Epithelial cell of proximal tubule (primary cell): ENCODE results near the gene HERC2. TPM values are rescaled to one million over a fixed set of nuclear protein-coding genes. Genes with fewer than 3 reads are reported as not detected.
"Not testable (repeated sequence)": the region's sequence is repeated elsewhere in the genome, so short reads cannot be mapped to it uniquely, and the experiment has no call there.

ENCODE experiments used
- DNase-seq: peaks from one replicate; pipeline ENCODE4 v3.0.0-alpha.2; 2011; ENCODE audit warnings: low read depth
- H3K4me3 ChIP-seq: 2 replicates; pipeline ENCODE4 v1.5.1; 2011; ENCODE audit warnings: low read depth, mild to moderate bottlenecking, low read length
- CTCF ChIP-seq: conservative IDR thresholded peaks from 2 replicates; pipeline ENCODE4 v1.5.1; 2012; ENCODE audit warnings: low read depth, mild to moderate bottlenecking, low read length
- total RNA-seq: library from RNA; depleted of rRNA; stranded (reverse); fragments of >200 nt; gene quantifications from 2 replicates; pipeline ENCODE4 v1.2.3, GENCODE V29; 2015

Gene HERC2
- total RNA-seq, 1 donor from 2014 or later, result 42.7 TPM

GRCh38 chr15:28153492-28154119, 168.4 kb downstream of the HERC2 start:
- H3K4me3 ChIP-seq, result no peak overlapping the region
- no peak for DNase-seq
- no peak for TF ChIP-seq CTCF

- H3K4me3 ChIP-seq, result not testable (repeated sequence)
These were observed 169.4 kb downstream of the HERC2 start for GRCh38 chr15:28152538-28152923.

GRCh38 chr15:28151864-28152537, 170.0 kb downstream of the HERC2 start:
- H3K4me3 ChIP-seq, DNase-seq: not testable (repeated sequence)

More at GRCh38 chr15:28152538-28152923, 169.4 kb downstream of the HERC2 start:
- DNase-seq, result not testable (repeated sequence)

- H3K4me3 ChIP-seq, result no peak overlapping the region
- no peak for TF ChIP-seq CTCF
- no peak for DNase-seq
These were observed 174.2 kb downstream of the HERC2 start for GRCh38 chr15:28147801-28148200.

GRCh38 chr15:28145419-28145818, 176.6 kb downstream of the HERC2 start:
- not testable (repeated sequence) for H3K4me3 ChIP-seq, DNase-seq

GRCh38 chr15:28140062-28140461, 181.9 kb downstream of the HERC2 start:
- no peak overlapping the region for H3K4me3 ChIP-seq
- no peak for TF ChIP-seq CTCF
- DNase-seq, result no peak

GRCh38 chr15:28137408-28138039, 184.5 kb downstream of the HERC2 start:
- not testable (repeated sequence) for DNase-seq, H3K4me3 ChIP-seq

DNA sequence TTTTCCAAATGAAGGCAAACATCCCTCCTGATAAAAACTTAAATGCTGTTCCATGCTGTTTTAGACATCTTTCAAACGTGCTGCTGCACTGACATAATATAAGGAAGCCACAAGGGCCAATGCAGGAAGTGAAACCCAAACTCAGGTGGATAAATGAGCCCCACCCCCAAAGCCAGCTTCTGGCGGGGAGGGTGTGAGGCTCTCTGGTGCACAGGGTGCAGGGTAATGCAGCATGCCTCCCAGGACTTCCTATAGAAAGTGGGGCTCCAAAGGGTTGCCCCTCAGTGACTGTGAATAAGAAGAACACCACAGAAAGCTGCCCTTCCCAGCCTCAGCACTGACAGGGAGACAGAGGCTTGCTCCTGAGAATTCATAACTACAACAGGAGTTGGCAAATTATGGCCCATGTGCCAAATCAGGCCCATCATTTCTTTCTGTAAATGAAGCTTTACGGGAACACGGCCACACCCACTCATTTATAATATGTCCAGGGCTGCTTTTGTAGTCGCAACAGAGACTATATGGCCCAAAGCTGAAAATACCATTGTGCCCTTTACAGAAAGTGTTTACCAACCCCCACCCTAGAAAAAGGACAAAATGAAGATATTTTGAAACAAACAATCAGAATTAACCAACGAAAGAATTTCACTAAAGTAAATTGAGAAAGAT, 185.6 kb downstream of the HERC2 start:
- H3K4me3 ChIP-seq, DNase-seq: not testable (repeated sequence)

DNA sequence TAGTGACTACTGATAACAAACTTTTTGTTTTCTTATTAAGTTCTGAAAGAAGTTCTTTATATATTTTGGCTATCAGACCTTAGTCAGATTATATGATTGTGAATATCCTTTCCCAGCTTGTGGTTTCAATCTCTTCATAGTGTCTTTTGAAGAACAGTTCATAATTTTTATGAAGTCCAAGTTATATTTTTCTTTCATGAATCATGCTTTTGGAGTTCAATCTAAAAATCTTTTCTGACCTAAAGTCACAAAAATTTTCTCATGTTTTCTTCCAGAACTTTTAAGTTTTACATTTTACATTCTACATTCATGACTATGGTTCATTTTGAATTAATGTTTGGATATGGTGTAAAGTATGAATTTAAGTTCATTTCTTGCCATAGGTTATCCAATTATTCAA, 188.7 kb downstream of the HERC2 start:
- no peak for DNase-seq
- no peak overlapping the region for H3K4me3 ChIP-seq
- TF ChIP-seq CTCF, result no peak
